SJCRH30 (cell line): ENCODE results near the gene COMT. TPM values are rescaled to one million over a fixed set of nuclear protein-coding genes. Genes with fewer than 3 reads are reported as not detected.

Source experiments
- DNase-seq, 2 experiments: peaks; one replicate each; pipeline ENCODE4 v3.0.0-alpha.2; 2015 to 2020
- H3K27ac ChIP-seq: fragments of 250-450 bp; sonication (Bioruptor Pico); 2 replicates; pipeline ENCODE4 v1.5.1; 2020; ENCODE audit warnings: mild to moderate bottlenecking, moderate library complexity
- H3K27me3 ChIP-seq: fragments of 250-450 bp; sonication (Bioruptor Pico); 2 replicates; pipeline ENCODE4 v1.5.1; 2020; ENCODE audit warnings: mild to moderate bottlenecking, moderate library complexity
- H3K36me3 ChIP-seq: fragments of 250-450 bp; sonication (Bioruptor Pico); 2 replicates; pipeline ENCODE4 v1.5.1; 2020; ENCODE audit warnings: mild to moderate bottlenecking, moderate library complexity
- H3K4me1 ChIP-seq: fragments of 250-450 bp; sonication (Bioruptor Pico); 2 replicates; pipeline ENCODE4 v1.5.1; 2020; ENCODE audit warnings: mild to moderate bottlenecking, moderate library complexity
- H3K4me3 ChIP-seq: fragments of 250-450 bp; sonication (Bioruptor Pico); 2 replicates; pipeline ENCODE4 v1.5.1; 2020; ENCODE audit warnings: mild to moderate bottlenecking, moderate library complexity
- H3K9me3 ChIP-seq: fragments of 250-450 bp; sonication (Bioruptor Pico); replicated peaks from 2 replicates; pipeline ENCODE4 v1.5.1; 2020; ENCODE audit warnings: mild to moderate bottlenecking, moderate library complexity
- total RNA-seq: library from RNA; depleted of rRNA; stranded (reverse); fragments of >200 nt; shearing (Covaris generic); gene quantifications from 2 replicates; pipeline ENCODE4 v1.2.3, GENCODE V29; 2014; rRNA removed

COMT gene
- 69.2 and 74.6 TPM in 2 replicates for total RNA-seq

- H3K27ac ChIP-seq: peak within 1 kb of the TSS; percentile 95
- peaks cover 9% of the 10 kb centered on the region for H3K4me1 ChIP-seq
- H3K36me3 ChIP-seq: no peaks in the 10 kb centered on the region; the same call in 1 of the 2 replicates
- H3K9me3 ChIP-seq: 0 out of 2 replicates have a peak, but pooled peaks cover 3% of the 10 kb centered on the region
- H3K4me3 ChIP-seq: peak within 1 kb of the TSS; percentile 95
- DNase-seq: peak; percentile 80 to 82
- no peaks in the 10 kb centered on the region for H3K27me3 ChIP-seq
Observed at GRCh38 chr22:19941365-19942082, at the start of gene COMT, which contains the start of gene TXNRD2. COMT (plus strand) TSS chr22:19941772; CDS start chr22:19962527, 20,755 bp downstream. TXNRD2 (minus strand) TSS chr22:19941818; CDS start chr22:19941803, 15 bp downstream.

GRCh38 chr22:19892257-19892879 lies 49.2 kb upstream of the COMT start:
- Histone ChIP-seq H3K36me3 (no peaks in the 10 kb centered on the region), H3K27ac (peak overlapping the region; percentile 94), H3K9me3 (no peaks in the 10 kb centered on the region), H3K4me1 (peaks cover 34% of the 10 kb centered on the region), H3K27me3 (no peaks in the 10 kb centered on the region), H3K4me3 (peak overlapping the region; percentile 20)
- peak in 1 of 2 experiments; percentile 34 for DNase-seq

DNA sequence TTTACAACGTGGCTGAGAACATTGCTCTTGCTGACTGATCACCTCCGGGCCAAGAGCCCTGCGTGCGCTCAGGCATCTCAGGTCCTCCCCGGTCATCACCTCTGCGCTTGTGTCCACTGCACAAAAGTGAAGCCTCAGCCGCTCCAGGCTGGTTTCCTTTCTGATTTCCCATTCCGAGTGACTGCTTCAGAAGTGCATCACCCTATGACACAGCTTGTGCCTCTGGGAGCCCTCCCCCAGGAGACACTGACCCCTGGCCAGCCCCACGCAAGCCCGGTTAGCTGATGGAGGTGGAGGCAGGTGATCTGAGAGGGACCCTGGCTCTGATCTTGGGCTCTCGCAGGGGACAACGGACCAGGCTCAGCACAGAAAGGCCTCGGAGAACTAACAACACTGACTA lies 48.6 kb upstream of the COMT start:
- Histone ChIP-seq H3K9me3 (no peaks in the 10 kb centered on the region), H3K36me3 (no peaks in the 10 kb centered on the region), H3K4me3 (no peak overlapping the region), H3K27me3 (no peaks in the 10 kb centered on the region), H3K4me1 (peaks cover 34% of the 10 kb centered on the region), H3K27ac (peak overlapping the region; percentile 94)
- DNase-seq: no peak

DNA sequence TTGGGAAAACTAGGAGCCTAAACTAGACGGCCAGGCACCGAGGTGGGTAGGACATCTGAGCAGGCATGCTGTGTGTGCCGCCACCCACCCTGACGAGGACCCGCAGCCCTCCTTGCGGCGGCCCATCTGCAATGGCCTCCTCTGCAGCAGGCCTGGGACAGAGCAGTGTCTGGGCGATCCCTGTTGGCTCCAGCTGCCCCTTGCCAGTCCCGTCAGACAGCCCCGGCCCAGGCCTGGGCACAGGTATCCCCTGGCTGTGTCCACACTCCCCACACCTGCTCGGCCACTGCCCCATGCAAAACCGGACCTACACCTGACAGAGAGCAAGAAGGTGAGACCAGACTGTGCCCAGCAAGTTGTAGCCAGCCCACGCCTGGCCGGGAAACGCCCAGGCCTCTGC lies 48.2 kb upstream of the COMT start:
- H3K9me3 ChIP-seq: no peaks in the 10 kb centered on the region
- H3K27ac ChIP-seq: no peak overlapping the region
- H3K4me1 ChIP-seq: peaks cover 31% of the 10 kb centered on the region
- H3K36me3 ChIP-seq: no peaks in the 10 kb centered on the region
- H3K4me3 ChIP-seq: no peak overlapping the region
- no peak for DNase-seq
- no peaks in the 10 kb centered on the region for H3K27me3 ChIP-seq

DNA sequence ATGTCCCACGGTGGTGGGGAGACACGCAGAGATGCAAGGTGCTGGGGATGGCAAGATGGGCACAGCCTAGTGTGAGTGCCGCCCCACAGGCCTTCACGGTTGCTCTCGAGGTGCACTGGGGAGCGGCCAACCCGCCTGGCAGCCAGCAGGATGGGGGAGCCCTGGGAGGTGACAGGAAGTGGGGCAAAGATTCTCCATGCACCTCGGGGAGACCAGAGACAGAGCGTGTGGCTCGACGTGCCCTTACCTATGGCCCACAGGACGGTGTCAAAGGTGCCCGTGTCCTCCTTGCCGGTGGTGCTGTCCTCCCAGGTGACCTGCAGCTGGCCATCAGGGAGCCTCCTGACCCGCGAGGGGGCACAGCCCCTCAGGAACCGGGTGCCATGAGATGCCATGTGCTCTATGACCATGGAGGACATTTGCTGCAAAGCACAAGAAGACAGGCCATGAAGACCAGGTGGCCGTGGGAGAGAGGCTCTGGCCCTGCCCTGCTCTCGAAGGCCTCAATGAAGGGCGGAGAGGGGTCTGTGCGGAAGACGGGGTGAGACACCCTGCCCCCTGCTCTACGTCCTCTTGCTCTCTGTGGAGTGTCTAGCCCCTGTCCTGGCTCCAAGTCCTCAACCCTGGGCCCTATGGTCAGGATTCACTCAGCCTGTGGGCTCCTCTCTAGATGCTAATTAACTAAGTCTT lies 46.3 kb upstream of the COMT start:
- no peaks in the 10 kb centered on the region for H3K36me3 ChIP-seq
- DNase-seq: no peak
- no peak overlapping the region for H3K4me3 ChIP-seq
- no peaks in the 10 kb centered on the region for H3K9me3 ChIP-seq
- no peaks in the 10 kb centered on the region for H3K27me3 ChIP-seq
- peaks cover 26% of the 10 kb centered on the region for H3K4me1 ChIP-seq
- no peak overlapping the region for H3K27ac ChIP-seq

- Histone ChIP-seq H3K9me3 (no peaks in the 10 kb centered on the region), H3K4me1 (peaks cover 23% of the 10 kb centered on the region), H3K36me3 (no peaks in the 10 kb centered on the region), H3K4me3 (no peak overlapping the region), H3K27me3 (no peaks in the 10 kb centered on the region), H3K27ac (no peak overlapping the region)
- no peak for DNase-seq
Observed at GRCh38 chr22:19896665-19897355, 44.8 kb upstream of the COMT start.

- peaks cover 23% of the 10 kb centered on the region for H3K4me1 ChIP-seq
- no peaks in the 10 kb centered on the region for H3K27me3 ChIP-seq
- no peak overlapping the region for H3K4me3 ChIP-seq
- H3K27ac ChIP-seq: no peak overlapping the region
- DNase-seq: no peak
- no peaks in the 10 kb centered on the region for H3K9me3 ChIP-seq
- H3K36me3 ChIP-seq: no peaks in the 10 kb centered on the region
Observed at GRCh38 chr22:19897726-19898125, 43.8 kb upstream of the COMT start.

DNA sequence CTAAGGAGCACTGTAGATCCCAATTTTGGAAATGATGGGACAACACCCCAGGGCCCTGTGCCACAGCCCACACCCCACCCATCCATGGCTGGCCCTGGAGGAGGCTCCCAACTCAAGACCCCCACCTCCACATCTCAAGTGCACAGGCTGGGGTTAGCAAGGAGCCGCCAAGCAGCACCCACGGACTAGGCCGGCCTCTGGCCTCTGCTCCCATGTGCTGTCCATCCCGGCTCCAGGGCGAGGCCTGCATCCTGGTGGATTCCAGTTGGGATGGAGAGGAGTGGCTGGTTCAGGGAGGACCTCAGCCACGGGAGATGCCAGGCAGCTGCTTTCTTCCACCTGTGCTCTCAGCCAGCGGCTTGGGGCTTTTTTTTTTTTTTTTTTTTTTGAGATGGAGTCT lies 43.4 kb upstream of the COMT start:
- DNase-seq: no peak
- no peak overlapping the region for H3K4me3 ChIP-seq
- no peaks in the 10 kb centered on the region for H3K9me3 ChIP-seq
- H3K36me3 ChIP-seq: no peaks in the 10 kb centered on the region
- H3K27me3 ChIP-seq: no peaks in the 10 kb centered on the region
- H3K4me1 ChIP-seq: peaks cover 22% of the 10 kb centered on the region
- H3K27ac ChIP-seq: no peak overlapping the region

GRCh38 chr22:19898831-19899567 lies 42.6 kb upstream of the COMT start:
- no peak for DNase-seq
- H3K36me3 ChIP-seq: no peaks in the 10 kb centered on the region
- H3K27me3 ChIP-seq: no peaks in the 10 kb centered on the region
- H3K4me1 ChIP-seq: peaks cover 30% of the 10 kb centered on the region
- H3K4me3 ChIP-seq: no peak overlapping the region
- no peaks in the 10 kb centered on the region for H3K9me3 ChIP-seq
- H3K27ac ChIP-seq: no peak overlapping the region

GRCh38 chr22:19900707-19901436 lies 40.7 kb upstream of the COMT start:
- Histone ChIP-seq H3K4me3 (no peak overlapping the region), H3K27me3 (no peaks in the 10 kb centered on the region), H3K36me3 (no peaks in the 10 kb centered on the region), H3K9me3 (no peaks in the 10 kb centered on the region), H3K27ac (no peak overlapping the region; the same call in 1 of the 2 replicates), H3K4me1 (peaks cover 41% of the 10 kb centered on the region)
- no peak for DNase-seq

DNA sequence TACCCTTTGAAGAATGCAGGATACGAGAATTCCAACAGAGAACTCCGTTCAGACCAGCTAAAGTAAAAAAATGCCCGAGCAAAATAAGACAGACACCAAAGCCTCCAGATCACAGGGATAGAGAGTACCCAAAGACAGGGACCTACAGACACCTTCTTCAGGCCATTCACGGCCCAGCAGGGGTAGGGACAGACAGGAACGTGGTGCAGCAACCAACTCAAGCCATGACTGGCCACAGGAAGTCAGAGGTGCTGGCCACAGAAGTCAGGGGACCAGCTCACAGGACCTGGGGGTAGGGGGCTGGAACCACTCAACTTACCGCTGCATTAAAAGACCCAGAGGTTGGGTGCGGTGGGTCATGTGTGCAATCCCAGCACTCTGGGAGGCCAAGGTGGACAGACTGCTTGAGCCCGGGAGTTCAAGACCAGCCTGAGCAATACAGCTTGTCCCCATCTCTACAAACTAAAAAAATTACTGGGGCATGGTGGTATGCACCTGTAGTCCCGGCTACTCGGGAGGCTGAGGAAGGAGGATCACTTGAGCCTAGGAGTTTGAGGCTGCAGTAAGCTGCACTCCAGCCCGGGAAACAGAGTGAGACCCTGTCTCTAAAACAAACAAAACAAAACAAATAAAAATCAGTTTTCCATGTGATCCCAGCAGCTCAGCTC lies 39.9 kb upstream of the COMT start:
- Histone ChIP-seq H3K4me1 (peaks cover 41% of the 10 kb centered on the region), H3K27ac (peak overlapping the region; percentile 74), H3K27me3 (no peaks in the 10 kb centered on the region), H3K36me3 (no peaks in the 10 kb centered on the region), H3K4me3 (peak overlapping the region; percentile 28), H3K9me3 (no peaks in the 10 kb centered on the region)
- no peak for DNase-seq

- Histone ChIP-seq H3K27ac (peak overlapping the region; percentile 74), H3K9me3 (no peaks in the 10 kb centered on the region), H3K27me3 (no peaks in the 10 kb centered on the region), H3K4me3 (peak overlapping the region; percentile 28), H3K4me1 (peaks cover 41% of the 10 kb centered on the region), H3K36me3 (no peaks in the 10 kb centered on the region)
- peak; percentile 74 to 81 for DNase-seq
Observed at GRCh38 chr22:19902245-19902715, 39.3 kb upstream of the COMT start.

DNA sequence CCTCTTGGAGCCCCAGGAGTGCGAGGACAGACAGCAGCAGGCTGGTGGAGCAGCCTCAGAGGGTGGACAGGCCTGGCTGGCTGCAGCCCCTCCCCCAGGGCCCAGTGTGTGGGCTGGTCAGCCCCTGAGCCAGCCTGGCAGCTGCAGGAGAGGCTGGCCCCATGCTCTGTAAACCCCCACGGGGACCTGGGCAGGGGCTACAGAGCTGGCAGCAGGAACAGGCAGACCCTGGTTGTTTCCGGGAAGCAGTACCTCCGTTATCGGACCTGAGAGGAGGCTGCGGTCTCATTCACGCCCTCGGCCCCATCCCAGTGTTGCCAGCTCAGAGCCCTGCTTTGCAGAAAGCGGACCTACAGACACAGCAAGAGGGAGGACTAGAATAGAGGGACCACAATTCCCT lies 38.5 kb upstream of the COMT start:
- DNase-seq: peak; percentile 90 to 91
- Histone ChIP-seq H3K9me3 (no peaks in the 10 kb centered on the region), H3K4me3 (peak overlapping the region; percentile 28), H3K36me3 (no peaks in the 10 kb centered on the region), H3K27me3 (no peaks in the 10 kb centered on the region), H3K4me1 (peaks cover 41% of the 10 kb centered on the region), H3K27ac (peak overlapping the region; percentile 74)
